BLaER1 (cell line): ENCODE measurements around the gene MPP2.
A peak's percentile ranks its signal among the peaks of the same experiment; 100 is the strongest.
"Not testable (repeated sequence)": the region's sequence is repeated elsewhere in the genome, so short reads cannot be mapped to it uniquely, and the experiment has no call there.

Source experiments
- H3K27ac ChIP-seq: shearing (Covaris generic); formaldehyde crosslinking; 2 replicates; pipeline ENCODE4 v1.8.1; 2022
- H3K27me3 ChIP-seq: shearing (Covaris generic); formaldehyde crosslinking; 2 replicates; pipeline ENCODE4 v1.8.1; 2022
- H3K36me3 ChIP-seq: shearing (Covaris generic); formaldehyde crosslinking; 2 replicates; pipeline ENCODE4 v1.8.1; 2022
- H3K4me1 ChIP-seq: shearing (Covaris generic); formaldehyde crosslinking; 2 replicates; pipeline ENCODE4 v1.8.1; 2022
- H3K4me2 ChIP-seq: shearing (Covaris generic); formaldehyde crosslinking; 2 replicates; pipeline ENCODE4 v1.8.1; 2022
- H3K4me3 ChIP-seq: shearing (Covaris generic); formaldehyde crosslinking; 2 replicates; pipeline ENCODE4 v1.8.1; 2022
- H3K9ac ChIP-seq: shearing (Covaris generic); formaldehyde crosslinking; 2 replicates; pipeline ENCODE4 v1.8.1; 2022
- H3K9me3 ChIP-seq: shearing (Covaris generic); formaldehyde crosslinking; 2 replicates; pipeline ENCODE4 v1.8.1; 2022
- H4K20me1 ChIP-seq: shearing (Covaris generic); formaldehyde crosslinking; 2 replicates; pipeline ENCODE4 v1.8.1; 2022
- Cebpa-rat ChIP-seq: shearing (Covaris generic); IDR thresholded peaks from 2 replicates; pipeline ENCODE4 v1.8.1; 2022

The MPP2 gene

DNA sequence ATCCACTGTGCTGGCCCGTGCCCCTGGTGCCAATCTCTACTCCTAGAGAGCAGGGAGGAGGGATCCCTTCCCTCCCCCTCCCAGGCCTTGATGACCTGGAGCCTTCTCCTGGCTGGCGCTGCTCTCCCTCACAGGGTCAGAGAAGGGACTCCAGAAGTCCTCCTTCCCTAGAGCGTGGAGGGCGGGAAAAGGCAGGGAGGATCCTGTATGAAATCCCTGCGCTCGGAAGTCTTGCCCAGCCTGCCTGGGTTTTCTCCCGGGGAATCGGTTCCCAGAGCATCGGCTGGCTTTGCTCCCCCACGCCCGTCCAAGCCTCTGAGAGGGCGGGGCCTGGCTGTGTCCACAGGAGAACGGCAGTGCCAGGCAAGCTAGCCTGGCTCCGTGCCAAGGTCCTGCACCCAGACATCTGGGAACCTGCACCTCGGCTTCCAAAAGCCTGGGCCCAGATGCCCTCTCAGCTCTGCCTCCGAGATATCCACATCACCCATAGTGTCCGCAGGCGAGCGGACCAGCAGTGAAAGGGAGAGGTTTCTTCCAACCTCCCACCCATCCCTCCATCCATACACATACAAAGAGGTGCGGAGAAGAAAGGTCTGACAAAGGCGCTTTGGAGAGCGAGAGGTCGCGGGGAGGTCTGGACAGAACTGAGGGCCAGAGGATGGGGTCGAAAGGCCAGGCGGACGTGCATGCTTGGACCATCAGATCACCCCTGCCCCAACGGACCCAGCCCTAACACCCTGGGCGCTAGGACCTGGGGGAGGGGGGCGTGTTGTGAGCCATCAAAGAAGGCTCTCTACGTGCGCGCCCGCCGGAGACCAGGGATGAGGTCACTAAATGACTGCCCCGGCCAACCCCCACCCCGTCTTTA, 1.1 kb downstream of the MPP2 start:
- Histone ChIP-seq H3K9me3 (no peaks in the 10 kb centered on the region), H3K9ac (no peak overlapping the region), H3K27me3 (peaks cover 67% of the 10 kb centered on the region), H3K4me2 (peak overlapping the region; percentile 98), H3K27ac (no peak overlapping the region), H3K4me1 (peaks cover 30% of the 10 kb centered on the region), H3K4me3 (peak overlapping the region; percentile 71), H3K36me3 (no peaks in the 10 kb centered on the region), H4K20me1 (peaks cover 22% of the 10 kb centered on the region)
- no peak for TF ChIP-seq Cebpa-rat

GRCh38 chr17:43905400-43905984, 1.8 kb downstream of the MPP2 start:
- TF ChIP-seq Cebpa-rat: no peak
- Histone ChIP-seq H3K36me3 (no peaks in the 10 kb centered on the region), H3K27ac (no peak overlapping the region), H3K4me2 (peak overlapping the region; percentile 98; the same call in 1 of the 2 replicates), H3K9ac (no peak overlapping the region), H3K4me3 (no peak overlapping the region), H3K4me1 (peaks cover 33% of the 10 kb centered on the region), H3K9me3 (no peaks in the 10 kb centered on the region), H4K20me1 (peaks cover 22% of the 10 kb centered on the region), H3K27me3 (peaks cover 74% of the 10 kb centered on the region)

DNA sequence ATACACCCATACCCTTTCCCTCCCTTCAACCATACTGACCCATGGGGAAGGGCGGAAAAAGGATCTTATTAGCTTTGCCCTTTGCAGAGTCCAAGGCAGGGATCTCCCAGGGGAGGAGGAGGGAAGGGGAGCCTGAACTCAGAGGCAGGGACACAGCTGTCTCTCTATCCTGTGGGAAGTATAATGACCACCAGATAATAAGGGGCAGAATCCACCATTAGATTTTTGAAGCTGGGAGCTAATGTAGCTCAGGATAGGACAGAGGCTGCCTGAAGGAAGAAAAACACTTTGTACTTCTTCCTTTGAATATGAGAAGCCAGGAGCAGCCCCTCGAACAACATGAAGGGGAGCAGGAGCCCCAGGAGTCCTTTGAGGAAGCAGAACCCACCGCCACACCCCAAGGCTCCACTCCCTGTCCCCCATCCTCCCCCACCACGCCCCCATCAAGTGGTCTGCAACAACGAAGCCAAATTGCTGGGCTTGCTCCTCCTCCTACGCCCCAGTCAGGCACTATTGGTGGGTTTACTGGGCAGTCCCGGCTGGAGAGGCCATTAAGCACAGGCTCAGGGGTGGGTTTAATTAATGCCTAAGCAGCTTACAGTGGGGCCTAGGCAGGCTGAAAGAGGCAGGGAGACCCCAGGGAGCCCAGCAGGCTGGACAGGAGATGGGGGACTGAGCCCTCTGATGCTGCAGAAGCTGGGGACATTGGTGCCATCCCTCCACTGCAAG, 5.3 kb downstream of the MPP2 start:
- Histone ChIP-seq H3K27ac (no peak overlapping the region), H3K27me3 (peaks cover 58% of the 10 kb centered on the region), H3K9me3 (no peaks in the 10 kb centered on the region), H3K36me3 (no peaks in the 10 kb centered on the region), H3K4me2 (no peak overlapping the region), H3K4me1 (peaks cover 43% of the 10 kb centered on the region), H3K9ac (no peak overlapping the region), H3K4me3 (no peak overlapping the region), H4K20me1 (peaks cover 18% of the 10 kb centered on the region)
- no peak for TF ChIP-seq Cebpa-rat

- Histone ChIP-seq H3K27me3 (peaks cover 49% of the 10 kb centered on the region), H3K9me3 (no peaks in the 10 kb centered on the region), H4K20me1 (peaks cover 12% of the 10 kb centered on the region), H3K36me3 (no peaks in the 10 kb centered on the region), H3K9ac (peak overlapping the region; percentile 61; the same call in 1 of the 2 replicates), H3K4me1 (peaks cover 37% of the 10 kb centered on the region), H3K27ac (no peak overlapping the region), H3K4me2 (peak overlapping the region; percentile 97), H3K4me3 (peak overlapping the region; percentile 66)
- no peak for TF ChIP-seq Cebpa-rat
Observed at GRCh38 chr17:43900858-43901754, 6.2 kb downstream of the MPP2 start.

- H3K9ac ChIP-seq: peak overlapping the region; percentile 61
- H3K36me3 ChIP-seq: no peaks in the 10 kb centered on the region
- no peaks in the 10 kb centered on the region for H3K9me3 ChIP-seq
- H4K20me1 ChIP-seq: peaks cover 4% of the 10 kb centered on the region
- peaks cover 41% of the 10 kb centered on the region for H3K27me3 ChIP-seq
- H3K4me1 ChIP-seq: peaks cover 32% of the 10 kb centered on the region
- peak overlapping the region; percentile 66 for H3K4me3 ChIP-seq
- H3K4me2 ChIP-seq: peak overlapping the region; percentile 97
- TF ChIP-seq Cebpa-rat: no peak
- no peak overlapping the region for H3K27ac ChIP-seq
Observed at GRCh38 chr17:43900183-43900857, 7.0 kb downstream of the MPP2 start.

GRCh38 chr17:43898446-43898845, 8.9 kb downstream of the MPP2 start:
- Histone ChIP-seq H3K4me1 (peaks cover 32% of the 10 kb centered on the region), H3K27ac (no peak overlapping the region), H3K9ac (no peak overlapping the region), H3K27me3 (peaks cover 22% of the 10 kb centered on the region), H3K4me3 (no peak overlapping the region), H3K9me3 (no peaks in the 10 kb centered on the region), H3K36me3 (no peaks in the 10 kb centered on the region), H3K4me2 (peak overlapping the region; percentile 22), H4K20me1 (no peaks in the 10 kb centered on the region)
- no peak for TF ChIP-seq Cebpa-rat

GRCh38 chr17:43897831-43898230, 9.5 kb downstream of the MPP2 start:
- no peaks in the 10 kb centered on the region for H3K9me3 ChIP-seq
- no peak for TF ChIP-seq Cebpa-rat
- H3K4me3 ChIP-seq: no peak overlapping the region
- H4K20me1 ChIP-seq: no peaks in the 10 kb centered on the region
- peaks cover 19% of the 10 kb centered on the region; the same call in 1 of the 2 replicates for H3K27me3 ChIP-seq
- no peaks in the 10 kb centered on the region for H3K36me3 ChIP-seq
- no peak overlapping the region for H3K4me2 ChIP-seq
- no peak overlapping the region for H3K9ac ChIP-seq
- H3K4me1 ChIP-seq: peaks cover 32% of the 10 kb centered on the region
- no peak overlapping the region for H3K27ac ChIP-seq

- H3K27me3 ChIP-seq, H3K36me3 ChIP-seq, H3K27ac ChIP-seq, H3K4me2 ChIP-seq, H4K20me1 ChIP-seq, H3K4me3 ChIP-seq, H3K9me3 ChIP-seq, H3K9ac ChIP-seq: not testable (repeated sequence)
- H3K4me1 ChIP-seq: peaks cover 11% of the 10 kb centered on the region
Observed at GRCh38 chr17:43894494-43894893, 12.8 kb downstream of the MPP2 start.

- Histone ChIP-seq H3K9me3 (no peaks in the 10 kb centered on the region), H3K4me3 (no peak overlapping the region), H3K4me1 (no peaks in the 10 kb centered on the region), H3K4me2 (no peak overlapping the region), H3K27ac (no peak overlapping the region), H3K27me3 (no peaks in the 10 kb centered on the region), H3K9ac (no peak overlapping the region), H4K20me1 (no peaks in the 10 kb centered on the region), H3K36me3 (no peaks in the 10 kb centered on the region)
- TF ChIP-seq Cebpa-rat: no peak
Observed at GRCh38 chr17:43892647-43892952, 14.7 kb downstream of the MPP2 start.
